ENCODE results near the gene SARS2. TPM values are rescaled to one million over a fixed set of nuclear protein-coding genes. Genes with fewer than 3 reads are reported as not detected.
A peak's percentile ranks its signal among the peaks of the same experiment; 100 is the strongest.
"Not testable (repeated sequence)": the region's sequence is repeated elsewhere in the genome, so short reads cannot be mapped to it uniquely, and the experiment has no call there.

Gene SARS2
- total RNA-seq, 2 donors from 2014 or later = 27.2 to 37.2 TPM

DNA sequence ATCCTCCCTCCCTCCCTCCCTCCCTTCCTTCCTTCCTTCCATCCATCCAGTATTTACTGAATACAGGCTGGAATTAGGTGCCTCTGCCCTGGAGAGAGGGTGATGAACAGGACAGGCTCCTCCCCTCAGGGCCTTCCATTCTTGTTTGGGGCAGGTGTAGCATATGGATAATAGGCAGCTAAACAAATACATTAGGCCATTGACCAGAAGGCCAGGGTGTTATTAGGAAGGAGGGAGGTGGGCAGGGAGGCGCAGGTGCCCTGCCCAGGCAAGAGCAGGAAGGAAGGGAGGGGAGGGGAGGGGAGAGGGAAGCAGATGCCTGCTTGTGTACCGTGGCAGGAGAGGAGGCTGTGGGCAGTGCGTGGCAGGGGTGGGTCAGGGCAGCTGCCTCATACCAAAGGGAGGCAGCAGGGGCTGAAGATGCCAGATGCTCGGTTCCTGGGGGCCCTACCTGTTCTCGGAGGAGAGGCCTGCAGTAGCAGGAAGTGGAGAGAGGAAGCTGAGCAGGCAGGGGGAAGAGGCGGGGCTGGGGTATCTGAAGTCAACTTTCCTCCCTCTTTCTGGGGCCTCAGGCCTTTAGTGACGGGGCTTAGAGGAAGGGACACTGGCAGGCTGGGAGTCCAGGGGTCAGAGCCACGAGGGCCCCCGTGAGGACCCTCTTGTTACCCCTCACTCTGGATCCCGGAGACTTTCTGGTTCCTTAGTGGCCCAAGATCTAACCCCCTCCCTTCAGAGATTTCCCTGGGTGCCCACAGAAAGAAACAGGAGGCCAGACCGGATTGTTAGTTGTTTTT, 52.6 kb downstream of the SARS2 start, which contains the start of gene RINL:
Gene RINL, minus strand, starts transcription at position 495 of the 794 bp plus-strand sequence. CDS start 1,533 bp downstream, outside the sequence.
- H3K4me3 ChIP-seq = peak within 1 kb of the TSS; percentile 7
- H3K36me3 ChIP-seq = no peaks in the 10 kb centered on the region
- H3K27me3 ChIP-seq = no peaks in the 10 kb centered on the region
- DNase-seq = peak; percentile 49
- TF ChIP-seq, protein P1, sequence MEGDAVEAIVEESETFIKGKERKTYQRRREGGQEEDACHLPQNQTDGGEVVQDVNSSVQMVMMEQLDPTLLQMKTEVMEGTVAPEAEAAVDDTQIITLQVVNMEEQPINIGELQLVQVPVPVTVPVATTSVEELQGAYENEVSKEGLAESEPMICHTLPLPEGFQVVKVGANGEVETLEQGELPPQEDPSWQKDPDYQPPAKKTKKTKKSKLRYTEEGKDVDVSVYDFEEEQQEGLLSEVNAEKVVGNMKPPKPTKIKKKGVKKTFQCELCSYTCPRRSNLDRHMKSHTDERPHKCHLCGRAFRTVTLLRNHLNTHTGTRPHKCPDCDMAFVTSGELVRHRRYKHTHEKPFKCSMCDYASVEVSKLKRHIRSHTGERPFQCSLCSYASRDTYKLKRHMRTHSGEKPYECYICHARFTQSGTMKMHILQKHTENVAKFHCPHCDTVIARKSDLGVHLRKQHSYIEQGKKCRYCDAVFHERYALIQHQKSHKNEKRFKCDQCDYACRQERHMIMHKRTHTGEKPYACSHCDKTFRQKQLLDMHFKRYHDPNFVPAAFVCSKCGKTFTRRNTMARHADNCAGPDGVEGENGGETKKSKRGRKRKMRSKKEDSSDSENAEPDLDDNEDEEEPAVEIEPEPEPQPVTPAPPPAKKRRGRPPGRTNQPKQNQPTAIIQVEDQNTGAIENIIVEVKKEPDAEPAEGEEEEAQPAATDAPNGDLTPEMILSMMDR (IDR thresholded peaks at IDR 0.05) = no peak
- H3K4me1 ChIP-seq = peaks cover 5% of the 10 kb centered on the region
- H3K9ac ChIP-seq (ENCODE audit: low read depth in 2 of 2, low read length in 2 of 2) = peak within 1 kb of the TSS; percentile 62 to 70
- no peaks in the 10 kb centered on the region for H3K9me3 ChIP-seq
- intact Hi-C loops (cut with DNase I) = no loop called here
- H3K27ac ChIP-seq = peak within 1 kb of the TSS; percentile 68

DNA sequence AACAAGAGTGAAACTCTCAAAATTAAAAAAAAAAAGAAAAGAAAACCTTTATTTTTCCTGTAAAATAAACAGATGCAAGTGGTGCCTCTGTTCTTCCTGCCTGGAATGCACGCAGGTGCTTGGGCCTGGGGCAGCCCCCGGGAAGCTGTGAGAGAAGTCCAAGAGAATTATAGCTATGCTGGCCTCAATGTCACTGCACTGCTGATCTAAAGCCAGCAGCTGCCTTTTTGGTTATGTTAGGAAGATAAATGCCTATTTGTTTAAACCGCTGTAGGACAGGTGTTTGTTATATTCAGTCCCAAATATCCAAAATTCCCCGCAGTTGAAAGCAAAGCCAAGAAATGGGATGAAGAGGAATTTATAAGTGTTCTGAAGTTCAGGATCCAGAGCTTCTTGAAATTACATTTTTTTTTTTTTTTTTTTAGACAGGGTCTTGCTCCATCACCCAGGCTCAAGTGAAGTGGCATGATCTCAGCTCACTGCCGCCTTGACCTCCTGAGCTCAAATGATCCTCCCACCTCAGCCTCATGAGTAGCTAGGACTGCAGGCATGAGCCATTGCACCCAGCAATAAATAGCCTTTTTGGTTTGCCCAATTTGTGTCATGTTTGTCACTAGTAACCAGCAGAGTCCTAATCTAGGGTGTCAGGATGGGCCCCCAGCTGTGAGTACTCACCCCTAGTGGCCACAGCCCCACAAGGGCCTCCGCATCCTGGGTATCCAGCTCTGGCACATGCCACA, 54.7 kb downstream of the SARS2 start:
- H3K4me1 ChIP-seq = peaks cover 5% of the 10 kb centered on the region
- no peaks in the 10 kb centered on the region for H3K36me3 ChIP-seq
- H3K27ac ChIP-seq = no peak overlapping the region
- no peak for DNase-seq
- TF ChIP-seq, protein P1 (IDR thresholded peaks at IDR 0.05) = no peak
- no peaks in the 10 kb centered on the region for H3K27me3 ChIP-seq
- no peaks in the 10 kb centered on the region for H3K9me3 ChIP-seq
- intact Hi-C loops (cut with DNase I) = no loop called here
- no peak overlapping the region for H3K4me3 ChIP-seq
- no peak overlapping the region for H3K9ac ChIP-seq (ENCODE audit: low read depth in 2 of 2, low read length in 2 of 2)

DNA sequence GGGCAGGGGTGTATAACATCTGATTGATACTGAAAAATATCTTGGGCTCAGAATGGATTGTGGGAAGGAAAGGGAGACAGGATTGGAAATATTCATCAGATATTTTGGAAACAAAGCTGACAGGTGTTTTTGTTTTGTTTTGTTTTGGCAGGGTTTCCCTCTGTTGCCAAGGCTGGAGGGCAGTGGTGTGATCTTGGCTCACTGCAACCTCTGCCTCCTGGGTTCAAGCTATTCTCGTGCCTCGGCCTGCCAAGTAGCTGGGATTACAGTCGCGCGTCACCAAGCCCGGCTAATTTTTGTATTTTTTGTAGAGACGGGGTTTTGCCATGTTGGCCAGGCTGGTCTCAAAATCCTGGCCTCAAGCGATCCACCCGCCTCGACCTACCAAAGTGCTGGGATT, 57.2 kb downstream of the SARS2 start:
- intact Hi-C loops (cut with DNase I); H3K27me3 ChIP-seq; H3K4me1 ChIP-seq; H3K9ac ChIP-seq (ENCODE audit: low read depth in 2 of 2, low read length in 2 of 2); DNase-seq; H3K4me3 ChIP-seq; H3K9me3 ChIP-seq; H3K27ac ChIP-seq; H3K36me3 ChIP-seq: not testable (repeated sequence)

DNA sequence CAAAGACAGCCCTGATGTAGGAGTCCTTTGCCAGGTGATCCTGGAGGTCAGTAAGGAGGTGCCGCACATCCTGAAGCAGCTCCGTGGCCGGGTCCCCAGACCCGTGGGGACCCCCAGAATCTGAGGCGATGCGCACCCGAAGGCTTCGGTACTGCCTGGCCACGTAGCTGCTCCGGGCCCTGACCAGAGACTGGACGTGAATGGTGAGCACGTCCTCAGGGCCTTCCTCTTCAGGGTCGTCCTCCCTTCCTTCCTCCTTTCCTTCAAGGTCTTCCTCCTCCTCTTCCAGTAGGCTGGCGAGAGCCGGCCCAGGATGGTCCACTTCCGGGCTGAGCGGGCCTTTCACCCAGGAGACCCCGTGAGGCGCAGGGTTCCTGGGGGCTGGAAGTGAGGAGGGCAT, 60.0 kb downstream of the SARS2 start:
- no peak overlapping the region for H3K9ac ChIP-seq (ENCODE audit: low read depth in 2 of 2, low read length in 2 of 2)
- no peak overlapping the region for H3K27ac ChIP-seq
- TF ChIP-seq, protein P1 (IDR thresholded peaks at IDR 0.05) = no peak

DNA sequence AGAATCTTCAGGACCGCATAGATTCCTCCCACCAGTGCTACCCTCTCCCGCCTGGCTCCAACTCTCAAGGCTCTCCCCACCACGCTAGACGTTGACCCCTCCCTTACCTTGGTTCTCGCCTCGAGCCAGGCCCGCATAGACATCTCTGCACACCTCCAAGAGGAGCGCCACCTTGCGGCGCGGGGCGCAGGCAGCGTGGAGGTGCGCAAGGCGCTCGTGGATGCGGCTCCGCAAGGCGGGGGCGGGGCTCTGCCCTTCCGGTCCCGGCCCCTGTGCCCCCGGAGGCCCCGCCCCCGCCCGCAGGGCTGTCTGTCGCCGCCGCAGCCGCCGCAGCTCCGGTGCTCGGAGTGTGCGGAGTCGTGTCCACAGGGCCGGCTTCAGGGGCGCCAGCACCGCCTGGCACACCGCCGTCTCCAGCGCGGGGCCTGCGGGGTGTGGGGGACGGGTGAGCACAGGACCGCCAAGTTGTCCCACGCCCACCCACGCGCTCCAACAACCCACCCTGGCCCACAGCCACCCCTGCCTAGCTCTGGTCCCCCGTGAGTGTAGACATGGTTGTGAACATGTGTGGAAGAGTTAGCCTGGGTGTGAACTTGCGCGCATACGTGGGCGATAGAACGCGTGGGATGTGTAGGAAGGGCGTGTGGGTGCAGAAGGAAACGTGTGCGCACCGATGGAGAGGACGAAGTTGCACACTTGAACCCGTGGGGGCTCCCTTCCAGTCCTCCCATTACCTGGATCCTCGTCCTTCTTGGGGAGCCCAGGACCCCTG, 60.5 kb downstream of the SARS2 start:
- DNase-seq = peak; percentile 86
- Histone ChIP-seq H3K4me3 (peak overlapping the region; percentile 35), H3K27ac (peak overlapping the region; percentile 1), H3K27me3 (no peaks in the 10 kb centered on the region), H3K4me1 (peaks cover 5% of the 10 kb centered on the region), H3K36me3 (no peaks in the 10 kb centered on the region), H3K9ac (ENCODE audit: low read depth in 2 of 2, low read length in 2 of 2) (peak overlapping the region; percentile 26 to 58), H3K9me3 (no peaks in the 10 kb centered on the region)
- TF ChIP-seq, protein P1 (IDR thresholded peaks at IDR 0.05) = peak; percentile 83
- intact Hi-C loops (cut with DNase I) = no loop called here

More for the DNA sequence above, 60.0 kb downstream of the SARS2 start:
- DNase-seq = no peak
- H3K4me1 ChIP-seq = peaks cover 5% of the 10 kb centered on the region
- H3K9me3 ChIP-seq = no peaks in the 10 kb centered on the region
- H3K4me3 ChIP-seq = no peak overlapping the region
- H3K36me3 ChIP-seq = no peaks in the 10 kb centered on the region
- intact Hi-C loops (cut with DNase I) = no loop called here
- H3K27me3 ChIP-seq = no peaks in the 10 kb centered on the region

Data from colonic mucosa (tissue), 4 donors.